Neural progenitor cell (in vitro differentiated cells): ENCODE measurements around the gene GPR39.

ENCODE experiments used
- CTCF ChIP-seq: fragments of 200-600 bp; sonication (generic); IDR thresholded peaks from 2 replicates; pipeline ENCODE4 v1.5.1; 2017; ENCODE audit warnings: antibody characterized with exemption, mild to moderate bottlenecking
- EZH2 ChIP-seq: fragments of 200-600 bp; sonication (generic); IDR thresholded peaks from 2 replicates; pipeline ENCODE4 v1.6.1; 2017; ENCODE audit warnings: antibody characterized with exemption, mild to moderate bottlenecking, moderate library complexity
- EZH2phosphoT487 ChIP-seq: fragments of 200-600 bp; sonication (generic); IDR thresholded peaks from 2 replicates; pipeline ENCODE4 v1.6.1; 2017; ENCODE audit warnings: antibody characterized with exemption

- TF ChIP-seq CTCF = no peak
- TF ChIP-seq EZH2 = no peak
- no peak for TF ChIP-seq EZH2phosphoT487
Measured at GRCh38 chr2:132383956-132384355, 32.6 kb upstream of the GPR39 start.
